Thyroid gland (tissue), 4 donors: Measurements from ENCODE around the gene ANKRD11. TPM values are rescaled to one million over a fixed set of nuclear protein-coding genes. Genes with fewer than 3 reads are reported as not detected.
A peak's percentile ranks its signal among the peaks of the same experiment; 100 is the strongest.

Experiments
- DNase-seq, 2 donors: peaks; one replicate each; pipeline ENCODE4 v3.0.0-alpha.2; 2019
- H3K27ac ChIP-seq, 3 donors: fragments of 200-600 bp; sonication (generic); 1 replicate in 2 of 3; 2 replicates in 1 of 3; pipeline ENCODE4 v1.5.1; 2016 to 2019; ENCODE audit warnings: mild to moderate bottlenecking in 1 of 3, moderate library complexity in 1 of 3
- H3K27me3 ChIP-seq: fragments of 200-600 bp; sonication (generic); one replicate; pipeline ENCODE4 v1.5.1; 2019
- H3K36me3 ChIP-seq, 2 donors: fragments of 200-600 bp; sonication (generic); one replicate each; pipeline ENCODE4 v1.5.1; 2016 to 2019
- H3K4me1 ChIP-seq, 2 donors: fragments of 200-600 bp; sonication (generic); one replicate each; pipeline ENCODE4 v1.5.1; 2017 to 2019
- H3K4me3 ChIP-seq, 3 donors: fragments of 200-600 bp; sonication (generic); replicated peaks in 1 of 3; 1 replicate in 2 of 3; 2 replicates in 1 of 3; pipeline ENCODE4 v1.5.1; 2016; ENCODE audit warnings: mild to moderate bottlenecking in 1 of 3
- H3K9me3 ChIP-seq: fragments of 200-600 bp; sonication (generic); one replicate; pipeline ENCODE4 v1.5.1; 2017
- POLR2A ChIP-seq, 2 donors: fragments of 450-650 bp; IDR thresholded peaks; one replicate each; pipeline ENCODE4 v1.6.1; 2017; ENCODE audit warnings: antibody characterized with exemption in 2 of 2, mild to moderate bottlenecking in 2 of 2, moderate library complexity in 1 of 2
- WGBS, 2 donors: methylation state at CpG; one replicate each; pipeline ENCODE4 v1.1.5; 2017; 5-methylcytosine and 5-hydroxymethylcytosine counted together
- intact Hi-C: fragments of 100-400 bp; cut with DNase I; formaldehyde crosslinking; loops from one replicate; pipeline ENCODE4 v1.15.1; 2023
- total RNA-seq, 4 donors: library from RNA; depleted of rRNA; stranded (reverse); fragments of >200 nt; gene quantifications; one replicate each; pipeline ENCODE4 v1.2.3, GENCODE V29; 2016
- TF ChIP-seq, protein P1 (sequence below), 6 experiments: fragments of 200-600 bp in 3 of 6; fragments of 450-650 bp in 3 of 6; sonication (generic) in 3 of 6; IDR thresholded peaks; one replicate each; pipeline ENCODE4 v1.5.1; 2016 to 2019; ENCODE audit warnings: antibody characterized with exemption in 6 of 6, mild to moderate bottlenecking in 2 of 6, inconsistent platforms in 1 of 6, moderate library complexity in 1 of 6

Gene ANKRD11
- total RNA-seq, 4 donors from 2014 or later: 62.1 to 90.4 (median 75.0) TPM

DNA sequence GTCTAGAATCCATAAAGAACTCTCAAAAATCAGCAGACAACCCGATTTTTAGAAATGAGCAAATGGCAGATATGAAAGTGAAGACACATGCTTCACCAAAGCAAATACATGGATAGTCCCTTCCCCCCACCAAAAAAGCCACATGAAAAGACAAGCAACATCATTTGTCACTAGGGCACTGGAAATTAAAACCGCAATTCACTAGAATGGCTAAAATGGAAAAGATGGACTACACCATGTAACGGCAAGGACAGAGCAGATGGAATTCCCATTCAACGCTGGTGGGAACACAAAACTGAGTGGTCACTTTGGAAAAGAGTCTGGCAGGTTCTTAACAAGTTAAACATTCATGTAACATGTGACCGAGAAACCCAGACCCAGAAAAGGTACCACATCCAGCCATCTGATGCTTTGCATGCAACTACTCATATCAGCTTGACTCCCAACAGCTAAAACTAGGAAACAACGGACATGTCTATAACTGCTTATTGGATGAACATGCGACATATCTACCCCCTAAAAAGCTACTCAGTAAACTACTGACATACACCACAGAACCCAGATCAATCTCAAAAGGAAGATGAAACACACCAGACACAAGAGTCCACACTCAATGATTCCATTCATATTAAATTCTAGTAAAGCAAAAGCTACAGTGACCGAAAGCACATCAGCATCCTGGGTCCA lies 140.3 kb downstream of the ANKRD11 start:
- no peak for DNase-seq
- no peak overlapping the region for H3K27ac ChIP-seq
- no peaks in the 10 kb centered on the region for H3K9me3 ChIP-seq
- intact Hi-C loops: no loop called here
- no peaks in the 10 kb centered on the region for H3K27me3 ChIP-seq
- no peaks in the 10 kb centered on the region for H3K36me3 ChIP-seq
- WGBS, 2 donors: 90 to 95% methylated on average over 8 of the region's 8 CpGs
- no peak overlapping the region for H3K4me3 ChIP-seq
- no peak for TF ChIP-seq POLR2A (IDR thresholded peaks at IDR 0.05)
- TF ChIP-seq, protein P1, sequence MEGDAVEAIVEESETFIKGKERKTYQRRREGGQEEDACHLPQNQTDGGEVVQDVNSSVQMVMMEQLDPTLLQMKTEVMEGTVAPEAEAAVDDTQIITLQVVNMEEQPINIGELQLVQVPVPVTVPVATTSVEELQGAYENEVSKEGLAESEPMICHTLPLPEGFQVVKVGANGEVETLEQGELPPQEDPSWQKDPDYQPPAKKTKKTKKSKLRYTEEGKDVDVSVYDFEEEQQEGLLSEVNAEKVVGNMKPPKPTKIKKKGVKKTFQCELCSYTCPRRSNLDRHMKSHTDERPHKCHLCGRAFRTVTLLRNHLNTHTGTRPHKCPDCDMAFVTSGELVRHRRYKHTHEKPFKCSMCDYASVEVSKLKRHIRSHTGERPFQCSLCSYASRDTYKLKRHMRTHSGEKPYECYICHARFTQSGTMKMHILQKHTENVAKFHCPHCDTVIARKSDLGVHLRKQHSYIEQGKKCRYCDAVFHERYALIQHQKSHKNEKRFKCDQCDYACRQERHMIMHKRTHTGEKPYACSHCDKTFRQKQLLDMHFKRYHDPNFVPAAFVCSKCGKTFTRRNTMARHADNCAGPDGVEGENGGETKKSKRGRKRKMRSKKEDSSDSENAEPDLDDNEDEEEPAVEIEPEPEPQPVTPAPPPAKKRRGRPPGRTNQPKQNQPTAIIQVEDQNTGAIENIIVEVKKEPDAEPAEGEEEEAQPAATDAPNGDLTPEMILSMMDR (IDR thresholded peaks at IDR 0.05): no peak
- peaks cover 19 to 41% of the 10 kb centered on the region in 2 donors for H3K4me1 ChIP-seq

- no peak for TF ChIP-seq POLR2A (IDR thresholded peaks at IDR 0.05)
- TF ChIP-seq, protein P1 (IDR thresholded peaks at IDR 0.05): no peak
- Histone ChIP-seq H3K4me1 (peaks cover 7 to 38% of the 10 kb centered on the region in 2 donors), H3K36me3 (no peaks in the 10 kb centered on the region), H3K27me3 (no peaks in the 10 kb centered on the region), H3K27ac (no peak overlapping the region), H3K4me3 (no peak overlapping the region), H3K9me3 (no peaks in the 10 kb centered on the region)
- intact Hi-C loops: no loop called here
- whole genome bisulfite sequencing, 2 donors: 97 to 99% methylated on average over 4 of the region's 4 CpGs
- no peak for DNase-seq
These were observed 142.6 kb downstream of the ANKRD11 start for GRCh38 chr16:89347807-89348206.

DNA sequence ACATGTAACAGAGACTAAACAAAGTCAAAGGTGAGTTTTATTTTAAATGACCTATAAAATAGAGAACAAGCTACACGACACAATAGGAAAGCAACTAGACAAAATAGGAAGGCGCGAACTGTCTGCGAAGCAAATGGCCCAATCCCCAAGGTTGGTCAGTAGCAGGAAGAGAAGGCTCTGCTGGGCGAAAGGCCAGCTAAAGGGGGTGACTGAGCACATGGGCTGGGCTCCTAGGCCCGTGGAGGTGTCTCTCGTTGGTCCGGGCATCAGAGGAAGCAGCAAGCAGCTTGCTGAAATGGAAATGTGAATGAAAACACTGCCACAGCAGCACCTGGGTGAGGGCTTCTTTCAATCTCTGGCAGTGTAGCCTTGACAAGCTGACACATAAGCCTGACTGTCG lies 143.5 kb downstream of the ANKRD11 start:
- H3K4me3 ChIP-seq: no peak overlapping the region
- TF ChIP-seq, protein P1 (IDR thresholded peaks at IDR 0.05): no peak
- no peak for TF ChIP-seq POLR2A (IDR thresholded peaks at IDR 0.05)
- DNase-seq: peak in 1 of 2 donors; percentile 36
- no peaks in the 10 kb centered on the region for H3K27me3 ChIP-seq
- 62 to 67% methylated on average over 9 of the region's 9 CpGs for WGBS, 2 donors
- no peaks in the 10 kb centered on the region for H3K9me3 ChIP-seq
- no peak overlapping the region for H3K27ac ChIP-seq
- intact Hi-C loops: no loop called here
- H3K36me3 ChIP-seq: no peaks in the 10 kb centered on the region
- H3K4me1 ChIP-seq: peaks cover 0 to 29% of the 10 kb centered on the region in 2 donors

DNA sequence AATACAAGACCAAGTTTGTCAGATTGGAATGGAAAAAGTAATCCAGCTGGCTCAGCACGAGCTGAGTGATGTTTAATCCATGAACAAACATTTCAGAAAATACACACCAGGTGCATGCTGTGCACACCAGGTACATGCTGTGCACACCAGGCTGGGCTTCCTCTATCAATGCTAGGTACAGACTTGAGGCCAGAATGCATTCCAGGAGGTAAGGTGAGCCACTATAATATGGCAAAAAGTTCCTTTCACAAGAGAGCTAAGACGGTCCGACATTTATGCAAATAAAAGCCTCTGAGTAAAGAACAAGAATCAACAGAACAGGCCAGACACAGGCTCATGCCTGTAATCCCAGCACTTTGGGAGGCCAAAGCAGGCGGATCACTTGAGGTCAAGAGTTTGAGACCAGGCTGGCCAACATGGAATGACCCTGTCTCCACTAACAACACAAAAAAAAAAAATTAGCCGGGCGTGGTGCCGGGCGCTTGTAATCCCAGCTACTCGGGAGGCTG lies 144.7 kb downstream of the ANKRD11 start:
- 75 to 76% methylated on average over 9 of the region's 9 CpGs for WGBS, 2 donors
- intact Hi-C loops: no loop called here
- H3K4me1 ChIP-seq: peaks cover 0 to 26% of the 10 kb centered on the region in 2 donors

More for the DNA sequence above, 144.7 kb downstream of the ANKRD11 start:
- H3K4me3 ChIP-seq: no peak overlapping the region
- H3K36me3 ChIP-seq: no peaks in the 10 kb centered on the region
- H3K27me3 ChIP-seq: no peaks in the 10 kb centered on the region
- no peaks in the 10 kb centered on the region for H3K9me3 ChIP-seq
- TF ChIP-seq, protein P1 (IDR thresholded peaks at IDR 0.05): no peak
- TF ChIP-seq POLR2A (IDR thresholded peaks at IDR 0.05): no peak
- no peak for DNase-seq
- H3K27ac ChIP-seq: no peak overlapping the region
